GM18873 (cell line): ENCODE measurements around the gene MYO3B.
A peak's percentile ranks its signal among the peaks of the same experiment; 100 is the strongest.

Source experiments
- ATAC-seq: cut with Tn5 transposase; IDR thresholded peaks from one replicate; pipeline ENCODE4 v1.9.1; 2021; ENCODE audit warnings: mild to moderate bottlenecking, moderate library complexity, moderate number of reproducible peaks; ENCODE audit not compliant: unreplicated experiment, low FRiP score

Gene MYO3B, protein sequence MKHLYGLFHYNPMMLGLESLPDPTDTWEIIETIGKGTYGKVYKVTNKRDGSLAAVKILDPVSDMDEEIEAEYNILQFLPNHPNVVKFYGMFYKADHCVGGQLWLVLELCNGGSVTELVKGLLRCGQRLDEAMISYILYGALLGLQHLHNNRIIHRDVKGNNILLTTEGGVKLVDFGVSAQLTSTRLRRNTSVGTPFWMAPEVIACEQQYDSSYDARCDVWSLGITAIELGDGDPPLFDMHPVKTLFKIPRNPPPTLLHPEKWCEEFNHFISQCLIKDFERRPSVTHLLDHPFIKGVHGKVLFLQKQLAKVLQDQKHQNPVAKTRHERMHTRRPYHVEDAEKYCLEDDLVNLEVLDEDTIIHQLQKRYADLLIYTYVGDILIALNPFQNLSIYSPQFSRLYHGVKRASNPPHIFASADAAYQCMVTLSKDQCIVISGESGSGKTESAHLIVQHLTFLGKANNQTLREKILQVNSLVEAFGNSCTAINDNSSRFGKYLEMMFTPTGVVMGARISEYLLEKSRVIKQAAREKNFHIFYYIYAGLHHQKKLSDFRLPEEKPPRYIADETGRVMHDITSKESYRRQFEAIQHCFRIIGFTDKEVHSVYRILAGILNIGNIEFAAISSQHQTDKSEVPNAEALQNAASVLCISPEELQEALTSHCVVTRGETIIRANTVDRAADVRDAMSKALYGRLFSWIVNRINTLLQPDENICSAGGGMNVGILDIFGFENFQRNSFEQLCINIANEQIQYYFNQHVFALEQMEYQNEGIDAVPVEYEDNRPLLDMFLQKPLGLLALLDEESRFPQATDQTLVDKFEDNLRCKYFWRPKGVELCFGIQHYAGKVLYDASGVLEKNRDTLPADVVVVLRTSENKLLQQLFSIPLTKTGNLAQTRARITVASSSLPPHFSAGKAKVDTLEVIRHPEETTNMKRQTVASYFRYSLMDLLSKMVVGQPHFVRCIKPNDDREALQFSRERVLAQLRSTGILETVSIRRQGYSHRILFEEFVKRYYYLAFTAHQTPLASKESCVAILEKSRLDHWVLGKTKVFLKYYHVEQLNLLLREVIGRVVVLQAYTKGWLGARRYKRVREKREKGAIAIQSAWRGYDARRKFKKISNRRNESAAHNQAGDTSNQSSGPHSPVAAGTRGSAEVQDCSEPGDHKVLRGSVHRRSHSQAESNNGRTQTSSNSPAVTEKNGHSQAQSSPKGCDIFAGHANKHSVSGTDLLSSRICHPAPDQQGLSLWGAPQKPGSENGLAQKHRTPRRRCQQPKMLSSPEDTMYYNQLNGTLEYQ (N-terminal part only)

DNA sequence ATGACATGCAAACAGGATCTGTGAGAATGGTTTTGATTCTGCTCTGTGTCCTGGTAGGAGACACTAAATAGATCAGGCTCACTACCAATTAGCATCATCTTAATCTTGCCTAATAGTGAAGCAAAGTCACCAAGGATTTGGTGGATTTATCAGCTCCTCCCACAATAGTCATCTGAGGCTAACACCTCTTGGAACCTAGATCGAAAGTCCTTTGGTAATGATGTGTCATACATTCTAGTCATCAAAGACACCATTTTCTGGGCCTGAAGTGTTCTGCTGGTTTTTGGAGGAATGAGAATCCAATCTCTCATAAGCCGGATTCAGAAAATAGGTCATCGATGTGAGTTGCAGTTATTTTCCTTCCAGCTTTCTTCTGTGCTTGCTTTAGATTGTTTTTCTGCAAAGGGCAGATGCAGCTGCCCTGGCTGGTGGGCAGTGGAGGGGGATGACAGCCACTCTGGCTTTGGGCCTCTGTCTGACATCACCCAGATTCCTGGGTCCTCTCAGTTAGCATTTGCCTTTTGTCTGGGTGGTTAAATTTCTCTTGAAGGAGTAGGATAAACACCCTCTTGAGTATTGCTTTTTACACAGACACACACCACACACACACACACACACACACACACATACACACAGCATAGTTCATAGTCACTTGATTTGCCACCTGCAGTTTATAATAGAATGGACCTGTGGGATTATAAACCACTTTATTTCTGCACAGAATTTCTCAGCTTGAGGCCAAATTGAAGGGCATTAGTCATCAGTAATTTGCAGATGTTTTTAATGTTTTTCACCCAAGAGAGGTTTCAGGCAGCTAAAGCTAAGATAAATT lies at the start of gene MYO3B:
Gene MYO3B (plus strand): TSS at position 198 of the 832 bp plus-strand sequence. CDS start 141 bp downstream, at position 339.
- ATAC-seq = no peak

DNA sequence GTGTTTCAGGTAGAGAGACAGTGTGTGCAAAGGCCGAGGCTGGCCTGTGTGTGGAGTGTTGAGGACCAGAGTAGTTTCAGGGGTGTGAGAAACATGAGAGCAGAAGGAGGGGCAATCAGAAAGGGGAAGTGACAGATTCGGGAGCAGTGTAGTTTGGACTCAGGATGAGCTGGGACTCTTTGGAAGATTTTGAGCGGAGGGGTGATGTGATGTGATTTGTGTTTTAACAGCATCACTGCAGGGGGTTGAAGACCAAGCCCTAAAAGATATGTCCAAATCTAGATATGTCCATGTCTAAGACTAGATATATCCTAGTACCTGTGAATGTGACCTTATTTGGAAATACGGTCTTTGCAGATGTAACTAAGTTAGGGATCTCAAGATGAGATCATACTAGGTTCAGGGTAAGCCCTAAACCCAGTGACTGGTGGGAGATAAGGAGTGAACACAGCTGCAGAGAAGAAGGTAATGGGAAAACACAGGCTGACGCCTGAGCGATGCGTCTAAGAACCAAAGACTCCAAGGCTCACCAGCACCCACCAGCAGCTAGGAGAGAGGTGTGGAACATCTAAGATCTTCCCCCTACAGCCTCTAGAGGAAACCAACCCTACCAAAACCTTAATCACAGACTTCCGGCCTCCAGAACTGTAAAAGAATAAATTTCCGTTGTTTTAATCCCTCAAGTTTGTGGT lies 38.5 kb upstream of the MYO3B start:
- no peak for ATAC-seq

DNA sequence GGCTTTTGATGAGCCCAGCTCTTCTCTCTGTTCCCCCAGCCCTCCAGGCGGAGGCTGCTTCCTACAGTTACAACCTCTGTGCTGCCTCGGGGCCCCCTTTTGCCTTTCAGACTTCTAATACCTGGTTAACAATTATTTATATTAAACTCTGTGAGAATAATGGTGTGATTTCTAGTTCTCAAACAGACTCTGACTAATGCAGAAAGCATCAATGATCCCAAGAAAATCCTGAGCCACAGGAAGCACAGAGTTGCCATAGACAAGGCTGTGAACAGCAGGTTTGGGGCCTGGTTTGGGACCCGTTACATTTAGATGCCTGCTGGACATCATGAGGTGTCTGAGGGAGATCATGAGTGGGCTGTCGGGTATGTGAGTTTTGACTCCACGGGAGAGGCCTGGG lies 37.4 kb upstream of the MYO3B start:
- ATAC-seq = no peak

DNA sequence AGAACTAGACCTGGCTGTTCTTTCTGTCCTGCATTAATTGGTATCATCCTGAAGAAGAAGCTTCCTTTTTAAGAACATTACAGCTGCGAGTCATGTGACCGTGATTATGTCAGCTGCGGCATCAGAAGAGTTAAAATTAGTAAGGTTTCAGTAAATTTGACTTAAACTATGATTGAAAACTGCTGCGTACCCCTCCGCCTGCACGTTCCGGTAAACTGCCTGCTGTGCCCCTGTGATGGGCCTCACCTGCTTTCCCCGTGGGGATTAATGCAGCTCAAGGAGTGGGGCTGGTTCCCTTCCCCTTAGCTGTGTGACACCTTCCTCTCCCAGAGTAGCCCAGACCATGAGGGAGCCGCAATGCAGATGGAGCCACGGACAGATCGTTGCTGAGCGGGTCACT lies 36.1 kb upstream of the MYO3B start:
- peak; percentile 42 for ATAC-seq

DNA sequence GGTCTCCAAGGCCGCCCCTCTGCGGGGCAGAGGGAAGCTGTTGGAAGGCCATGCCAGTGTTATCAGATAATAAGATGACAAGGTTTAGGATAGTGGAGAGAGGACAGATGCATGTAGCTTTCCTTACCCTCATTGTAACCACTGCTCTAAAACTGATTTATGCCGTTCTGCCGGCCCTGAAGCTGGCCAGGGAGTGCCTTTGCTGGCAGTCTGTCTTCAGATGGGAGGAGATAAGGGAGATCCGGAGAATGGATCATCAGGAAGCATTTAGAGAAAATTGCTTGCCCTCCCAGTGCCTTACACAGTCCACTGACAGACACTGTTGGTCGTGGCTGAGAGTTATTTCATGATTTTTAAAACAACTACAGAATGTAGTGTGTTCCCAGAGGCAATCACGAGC lies 35.4 kb upstream of the MYO3B start:
- no peak for ATAC-seq

DNA sequence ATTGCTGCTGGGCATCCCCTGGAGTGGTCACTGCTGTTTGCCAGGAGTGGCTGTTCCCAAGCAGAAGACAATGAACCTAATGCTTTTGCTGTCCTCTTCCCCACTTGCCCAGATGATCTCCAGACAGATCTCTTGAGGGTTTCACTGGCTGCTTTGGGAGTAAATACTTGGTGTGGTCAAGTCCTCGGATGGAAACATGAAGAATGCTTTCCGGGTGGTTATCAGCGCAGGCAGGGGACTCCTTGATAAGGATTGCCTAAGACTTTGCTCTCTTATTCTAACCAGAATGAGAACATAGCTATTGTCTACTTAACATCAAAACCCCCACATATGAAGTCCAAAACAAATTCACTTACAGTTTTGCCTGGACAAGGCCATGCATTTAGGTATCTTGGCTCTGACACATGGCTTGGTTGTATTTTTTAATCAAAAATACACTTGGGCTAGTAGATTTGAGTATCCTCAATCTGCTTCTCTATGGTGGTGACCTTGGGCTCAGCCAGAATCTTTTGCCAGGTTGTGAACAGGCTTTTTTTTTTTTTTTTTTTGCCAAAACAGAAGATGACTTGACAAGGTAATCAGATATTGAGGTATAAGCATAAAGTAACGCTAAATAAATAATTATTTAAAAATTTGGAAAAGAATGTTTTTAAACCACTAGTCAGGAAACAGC lies 34.8 kb upstream of the MYO3B start:
- no peak for ATAC-seq

DNA sequence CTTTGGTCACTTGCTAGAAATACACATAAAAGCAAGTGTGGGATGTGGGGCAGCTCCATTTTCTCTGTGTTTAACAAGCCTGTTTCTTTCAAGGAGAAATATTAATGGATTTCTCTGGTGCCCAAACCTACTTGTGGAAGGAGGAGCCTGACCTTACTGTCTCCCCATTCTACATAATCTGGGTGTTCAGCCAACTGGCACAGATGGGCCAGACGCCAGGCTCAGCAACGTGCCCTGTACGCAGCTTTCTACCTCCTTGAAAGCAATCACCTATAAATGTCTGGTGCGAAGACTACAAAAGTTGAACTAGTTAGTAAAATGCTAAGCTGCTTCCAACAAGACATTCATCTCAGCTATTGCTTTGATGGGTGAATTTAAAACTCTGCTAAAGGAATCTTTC lies 33.2 kb upstream of the MYO3B start:
- ATAC-seq = no peak

DNA sequence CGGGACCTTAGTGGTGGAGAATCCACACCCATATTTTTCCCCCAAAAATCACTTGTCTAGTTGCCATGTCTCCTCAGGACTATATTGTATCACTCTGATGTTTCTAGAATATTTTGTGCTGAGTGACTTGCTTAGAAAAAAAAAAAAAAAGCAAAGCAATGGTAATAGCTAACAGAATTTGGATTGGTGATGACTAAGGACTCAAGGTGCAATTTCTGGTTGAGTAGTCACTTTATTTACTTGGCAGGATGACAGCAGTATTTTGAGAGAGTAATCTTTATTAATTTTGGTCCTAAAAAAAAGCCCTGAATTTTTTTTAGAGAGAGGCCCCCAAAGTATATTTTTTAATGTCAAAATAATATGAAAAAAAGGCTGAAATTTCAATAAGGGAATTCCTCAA lies 32.8 kb upstream of the MYO3B start:
- ATAC-seq = no peak

DNA sequence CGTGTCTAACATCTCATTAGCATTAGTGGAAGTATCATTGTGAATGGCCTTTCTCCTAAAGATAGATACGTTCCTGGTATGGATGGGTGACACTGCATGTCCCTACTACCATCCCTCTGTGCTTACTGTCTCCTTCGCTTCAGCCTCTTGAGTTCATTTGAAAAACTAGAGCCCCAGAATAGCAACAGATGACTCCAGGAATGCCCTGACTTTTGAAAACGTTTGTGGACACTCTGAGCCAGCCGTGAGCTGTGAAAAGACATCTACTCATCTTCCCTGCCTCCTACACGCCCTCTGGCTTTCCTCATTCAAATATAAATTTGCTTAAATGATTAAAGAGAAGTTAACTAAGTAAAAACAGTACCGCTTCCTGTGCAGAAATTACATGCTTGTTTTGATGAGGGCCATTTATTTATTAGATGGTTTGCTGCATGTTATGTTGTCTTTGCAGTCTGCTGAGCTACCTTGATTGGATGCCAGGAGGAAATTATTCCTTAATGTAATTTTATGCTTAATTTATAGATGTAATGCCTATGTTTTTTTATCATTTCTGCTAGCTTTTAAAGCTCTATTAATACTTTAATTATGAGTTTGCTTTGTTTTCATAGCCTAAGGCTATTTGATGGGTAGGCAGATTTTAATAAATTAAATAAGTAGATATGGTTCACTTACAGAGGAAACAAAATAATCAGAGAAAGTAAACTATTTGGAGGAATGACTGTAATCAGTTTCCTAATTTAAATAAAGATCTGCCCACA lies 32.1 kb upstream of the MYO3B start:
- no peak for ATAC-seq

DNA sequence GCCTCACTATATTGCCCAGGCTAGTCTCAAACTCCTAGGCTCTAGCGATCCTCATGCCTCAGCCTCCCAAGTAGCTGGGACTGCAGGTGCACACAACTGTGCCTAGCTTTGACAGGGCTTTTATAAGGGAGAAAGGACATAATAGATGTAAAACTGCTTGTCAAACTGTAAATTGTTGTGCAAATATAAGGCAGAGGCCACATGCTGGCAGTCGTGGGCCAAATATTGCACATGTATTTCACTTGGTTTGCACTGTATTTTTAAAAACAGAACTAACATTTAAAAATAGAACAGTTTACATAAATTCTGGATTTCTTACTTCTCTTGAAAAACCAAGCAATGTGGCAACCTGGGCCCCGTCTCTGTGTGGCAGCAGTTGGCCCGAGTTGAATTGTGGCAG lies 31.2 kb upstream of the MYO3B start:
- no peak for ATAC-seq

DNA sequence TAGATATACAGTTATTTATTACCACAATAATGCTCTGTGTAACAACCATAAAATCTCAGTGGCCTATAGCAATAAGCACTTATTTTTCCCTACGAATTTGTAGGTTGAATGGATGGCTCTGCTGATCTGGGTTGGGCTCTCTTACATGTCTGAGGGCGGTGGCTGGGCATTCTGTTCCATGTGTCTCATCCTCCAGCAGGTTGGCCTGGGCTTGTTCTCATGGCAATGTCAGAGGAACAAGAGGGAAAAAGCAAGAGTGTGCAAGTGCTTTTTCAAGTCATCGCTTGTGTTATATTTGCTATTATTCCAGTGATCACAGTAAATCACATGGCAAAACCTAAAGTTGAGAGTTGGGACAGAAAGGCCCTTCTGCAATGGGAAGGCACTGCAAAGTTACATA lies 30.4 kb upstream of the MYO3B start:
- no peak for ATAC-seq

DNA sequence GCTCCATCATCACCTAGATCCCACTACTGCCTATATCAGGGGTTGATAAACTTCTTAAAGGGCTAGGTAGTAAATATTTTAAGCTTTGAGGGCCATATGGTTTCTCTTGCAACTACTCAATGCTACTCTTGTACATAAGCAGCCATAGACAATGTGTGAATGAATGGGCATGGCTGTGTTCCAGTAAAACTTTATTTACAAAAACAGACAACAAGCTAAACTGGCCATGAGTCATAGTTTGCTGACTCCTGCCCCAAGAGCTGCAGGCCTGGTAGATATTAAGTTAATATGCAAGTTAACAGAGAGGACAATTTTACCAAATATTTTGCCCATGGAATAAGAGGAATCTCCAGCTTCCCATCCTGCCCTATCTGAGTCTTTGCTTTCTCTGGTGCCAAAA lies 29.8 kb upstream of the MYO3B start:
- no peak for ATAC-seq

DNA sequence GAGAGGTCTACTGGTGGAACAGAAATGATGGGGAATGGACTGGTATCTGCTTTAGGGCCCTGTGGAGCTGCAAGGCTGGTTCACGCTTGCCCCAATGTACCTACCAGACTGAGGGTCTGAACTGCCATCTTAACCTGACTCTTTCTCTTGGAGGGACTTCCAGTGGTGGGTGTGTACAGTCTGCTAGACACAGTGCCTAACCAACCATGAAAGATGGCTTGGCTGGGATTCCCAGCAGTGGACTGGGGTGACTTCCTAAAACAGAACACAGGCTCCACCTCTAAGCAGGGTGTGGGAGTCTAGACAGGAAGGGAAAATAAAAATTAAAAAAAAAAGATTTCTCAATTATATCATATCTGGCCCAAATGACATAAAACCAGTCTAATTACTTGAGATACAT lies 25.5 kb upstream of the MYO3B start:
- no peak for ATAC-seq

DNA sequence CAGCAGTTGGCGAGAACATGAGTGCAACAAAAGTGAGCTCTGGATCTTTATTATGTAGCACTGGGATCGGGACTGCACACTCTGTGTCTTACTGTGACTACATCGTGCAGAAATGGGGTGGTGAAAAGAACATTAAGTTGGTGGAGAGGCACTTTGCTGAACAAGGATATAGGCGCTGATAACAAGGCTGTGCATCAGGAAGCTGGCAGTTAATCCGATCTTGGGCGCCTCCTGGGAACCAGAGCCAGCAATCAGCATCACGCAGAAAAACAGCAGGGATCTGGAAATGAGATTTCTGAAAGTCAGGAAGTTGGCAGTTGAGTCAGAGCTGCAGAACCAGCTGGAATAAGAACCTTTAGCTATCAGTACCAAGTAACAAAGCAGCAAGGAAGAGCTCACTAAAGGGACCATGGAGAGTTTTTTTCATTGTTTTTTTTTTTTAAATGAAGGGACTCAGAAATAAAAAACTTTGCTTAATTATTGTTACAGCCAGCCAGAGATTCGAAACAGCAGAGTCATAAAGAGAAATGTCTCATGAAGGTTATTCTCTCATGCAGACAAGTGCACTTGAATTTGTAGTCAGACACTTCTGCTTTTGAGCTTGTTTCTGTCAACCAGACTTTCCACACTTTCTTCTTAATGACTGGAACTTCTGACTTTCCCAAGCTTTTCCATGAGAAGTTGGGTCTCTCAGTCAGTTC lies 22.8 kb upstream of the MYO3B start:
- no peak for ATAC-seq

DNA sequence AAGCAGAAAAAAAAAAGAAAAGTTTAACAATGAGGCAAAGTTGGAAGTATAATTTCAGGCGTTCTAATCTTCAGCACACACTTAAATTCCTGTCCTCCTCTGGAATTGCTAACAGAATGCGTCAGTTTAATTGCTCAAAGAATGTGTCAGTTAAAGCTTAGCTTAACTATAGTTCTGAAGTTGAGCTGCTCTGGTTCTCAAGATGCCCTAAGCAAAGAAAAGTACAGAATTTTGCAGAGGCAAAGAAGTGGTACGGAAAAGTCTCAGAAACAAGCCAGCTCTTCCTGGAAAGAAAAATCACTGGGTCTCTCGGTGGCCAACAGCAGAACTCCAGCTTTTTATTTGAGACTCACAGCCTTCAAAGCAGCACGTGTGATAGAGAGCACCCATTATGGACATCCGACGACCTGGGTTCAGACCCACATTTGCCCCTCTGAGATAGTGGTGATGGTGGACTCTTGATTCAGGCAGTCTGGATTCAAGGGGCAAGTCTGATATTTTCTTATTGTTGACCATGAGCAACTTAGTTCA lies 22.2 kb upstream of the MYO3B start:
- ATAC-seq = no peak

DNA sequence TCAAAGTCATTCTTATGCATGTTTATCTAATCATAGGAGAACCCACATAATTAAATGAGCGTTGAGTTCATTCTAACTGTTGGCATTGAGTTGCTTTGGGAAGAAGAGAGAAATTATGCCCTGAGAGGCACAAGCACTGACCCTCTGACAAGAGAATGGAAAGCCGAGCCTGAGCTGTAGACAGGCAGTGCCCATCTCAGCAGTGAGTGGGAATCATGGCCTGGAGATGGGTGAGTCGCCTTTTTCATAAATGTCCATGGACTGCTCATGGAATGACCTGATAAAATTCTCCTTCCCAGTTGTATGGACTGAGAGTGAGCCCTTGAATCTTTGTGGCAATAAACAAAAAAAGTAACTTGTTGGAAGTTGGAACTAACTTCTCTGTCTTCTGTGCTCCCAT lies 21.4 kb upstream of the MYO3B start:
- ATAC-seq = no peak

DNA sequence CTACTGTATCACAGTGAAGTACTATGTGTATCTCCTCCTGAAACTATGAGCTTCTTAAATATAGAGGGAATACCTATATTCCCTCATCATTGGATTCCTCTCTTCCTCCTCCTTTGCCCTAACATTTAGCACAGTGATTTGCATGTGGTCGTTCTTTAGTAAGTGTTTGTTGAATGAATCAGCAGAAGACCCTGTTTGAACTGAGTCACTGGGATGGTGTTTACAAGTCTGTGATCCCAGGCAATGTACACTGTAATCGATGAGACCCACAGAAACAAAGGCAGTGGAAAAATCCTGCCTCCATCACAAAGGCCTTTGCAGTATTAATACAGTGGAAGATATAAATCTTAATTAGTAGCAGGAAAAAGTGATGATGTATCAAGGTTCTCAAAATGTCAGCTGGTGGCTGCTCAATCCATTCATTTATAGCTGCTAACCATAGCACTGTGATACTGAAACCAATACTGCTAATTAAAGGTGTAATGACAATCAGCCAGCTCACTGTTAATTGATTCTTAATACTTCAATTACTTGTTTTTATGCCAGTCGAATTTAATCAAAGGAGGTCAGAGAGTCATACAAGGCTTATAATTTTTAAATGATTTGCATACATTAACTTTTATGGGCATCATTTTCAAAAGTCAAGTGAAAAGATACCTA lies 20.8 kb upstream of the MYO3B start:
- ATAC-seq = no peak
